Activated CD4-positive, CD25-positive, alpha-beta regulatory T cell treated with anti-CD3 and anti-CD28 coated beads, Interleukin-2, amount 50 U/mL, for 72 hours (primary cell): ENCODE results near the gene PAX6.

Experiments
- DNase-seq: peaks from one replicate; pipeline ENCODE4 v3.0.0; 2021

The PAX6 gene

GRCh38 chr11:31822175-31822926 lies 11.2 kb upstream of the PAX6 start:
- DNase-seq, result no peak

GRCh38 chr11:31821766-31822165 lies 10.6 kb upstream of the PAX6 start:
- no peak for DNase-seq

- DNase-seq, result no peak
Measured at GRCh38 chr11:31821235-31821764, 10.2 kb upstream of the PAX6 start.

GRCh38 chr11:31820438-31820818 lies 9.3 kb upstream of the PAX6 start:
- no peak for DNase-seq

GRCh38 chr11:31819621-31820437 lies 8.7 kb upstream of the PAX6 start:
- DNase-seq, result no peak

GRCh38 chr11:31818874-31819331 lies 7.8 kb upstream of the PAX6 start:
- no peak for DNase-seq

- DNase-seq, result no peak
Measured at GRCh38 chr11:31818425-31818755, 7.3 kb upstream of the PAX6 start.

GRCh38 chr11:31817621-31818424 lies 6.7 kb upstream of the PAX6 start:
- DNase-seq, result no peak

GRCh38 chr11:31817054-31817620 lies 6.0 kb upstream of the PAX6 start:
- DNase-seq, result no peak

- no peak for DNase-seq
Measured at GRCh38 chr11:31816468-31817053, 5.4 kb upstream of the PAX6 start.

- DNase-seq, result no peak
Measured at GRCh38 chr11:31815711-31816467, 4.8 kb upstream of the PAX6 start.

- no peak for DNase-seq
Measured at GRCh38 chr11:31814176-31814868, 3.2 kb upstream of the PAX6 start.

- DNase-seq, result no peak
Measured at GRCh38 chr11:31813391-31814175, 2.5 kb upstream of the PAX6 start.

GRCh38 chr11:31812383-31813381 lies 1.6 kb upstream of the PAX6 start:
- no peak for DNase-seq

- DNase-seq, result no peak
Measured at GRCh38 chr11:31809857-31810778, 1.0 kb downstream of the PAX6 start.

- DNase-seq, result no peak
Measured at GRCh38 chr11:31809541-31809856, 1.6 kb downstream of the PAX6 start.

- DNase-seq, result no peak
Measured at GRCh38 chr11:31808721-31809540, 2.2 kb downstream of the PAX6 start.
